Nephron (organoid): ENCODE results near the gene ERGIC1.

Experiments used
- H3K27ac Mint-ChIP-seq, 3 experiments: 2 replicates each; pipeline ENCODE4 v1.8.0; 2020; ENCODE audit warnings: mixed read lengths in 3 of 3, mild to moderate bottlenecking in 2 of 3, moderate library complexity in 1 of 3
- H3K27me3 Mint-ChIP-seq: 2 replicates; pipeline ENCODE4 v1.8.0; 2021; ENCODE audit warnings: low read depth, mild to moderate bottlenecking, moderate library complexity, mixed read lengths
- H3K36me3 Mint-ChIP-seq: 2 replicates; pipeline ENCODE4 v1.8.0; 2020; ENCODE audit warnings: low read depth, mixed read lengths
- H3K4me1 Mint-ChIP-seq: 2 replicates; pipeline ENCODE4 v1.8.0; 2020; ENCODE audit warnings: mixed read lengths
- H3K4me3 Mint-ChIP-seq, 3 experiments: 2 replicates each; pipeline ENCODE4 v1.8.0; 2020; ENCODE audit warnings: mild to moderate bottlenecking in 3 of 3, mixed read lengths in 3 of 3, moderate library complexity in 2 of 3
- H3K9me3 Mint-ChIP-seq: 2 replicates; pipeline ENCODE4 v1.8.0; 2020; ENCODE audit warnings: mixed read lengths
- TF ChIP-seq, protein P1 (sequence below), 3 experiments: fragments of 200-600 bp; sonication (generic); IDR thresholded peaks; one replicate each; pipeline ENCODE4 v1.5.0; 2021; ENCODE audit warnings: antibody characterized with exemption in 3 of 3; ENCODE audit not compliant: unreplicated experiment in 3 of 3

Gene ERGIC1

DNA sequence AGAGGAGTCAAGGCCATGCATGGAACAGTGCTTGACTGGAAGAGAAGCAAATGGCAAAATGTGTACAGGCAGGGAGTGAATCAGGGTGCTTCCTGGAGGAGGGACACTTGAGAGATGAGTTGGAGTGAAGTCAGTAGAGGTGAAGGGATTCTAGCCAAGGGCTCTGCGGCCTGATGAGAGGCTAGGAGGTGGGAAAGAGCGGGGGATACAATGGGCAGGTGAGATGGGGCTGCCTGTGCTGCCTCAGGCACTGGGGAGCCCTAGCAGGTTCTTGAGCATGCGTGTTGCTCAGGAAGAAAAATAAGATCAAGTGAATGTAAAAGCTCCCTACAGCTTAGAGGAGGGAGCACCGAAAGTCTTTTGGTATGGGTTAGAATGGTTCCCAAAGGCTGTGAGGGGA is 22.3 kb downstream of the ERGIC1 start:
- Mint-ChIP-seq H3K36me3 (peaks cover 5% of the 10 kb centered on the region), H3K27ac (peak overlapping the region in 2 of 3 experiments; percentile 3 to 21), H3K9me3 (no peaks in the 10 kb centered on the region), H3K4me1 (peaks cover 22% of the 10 kb centered on the region), H3K4me3 (no peak overlapping the region), H3K27me3 (no peaks in the 10 kb centered on the region)
- TF ChIP-seq, protein P1, sequence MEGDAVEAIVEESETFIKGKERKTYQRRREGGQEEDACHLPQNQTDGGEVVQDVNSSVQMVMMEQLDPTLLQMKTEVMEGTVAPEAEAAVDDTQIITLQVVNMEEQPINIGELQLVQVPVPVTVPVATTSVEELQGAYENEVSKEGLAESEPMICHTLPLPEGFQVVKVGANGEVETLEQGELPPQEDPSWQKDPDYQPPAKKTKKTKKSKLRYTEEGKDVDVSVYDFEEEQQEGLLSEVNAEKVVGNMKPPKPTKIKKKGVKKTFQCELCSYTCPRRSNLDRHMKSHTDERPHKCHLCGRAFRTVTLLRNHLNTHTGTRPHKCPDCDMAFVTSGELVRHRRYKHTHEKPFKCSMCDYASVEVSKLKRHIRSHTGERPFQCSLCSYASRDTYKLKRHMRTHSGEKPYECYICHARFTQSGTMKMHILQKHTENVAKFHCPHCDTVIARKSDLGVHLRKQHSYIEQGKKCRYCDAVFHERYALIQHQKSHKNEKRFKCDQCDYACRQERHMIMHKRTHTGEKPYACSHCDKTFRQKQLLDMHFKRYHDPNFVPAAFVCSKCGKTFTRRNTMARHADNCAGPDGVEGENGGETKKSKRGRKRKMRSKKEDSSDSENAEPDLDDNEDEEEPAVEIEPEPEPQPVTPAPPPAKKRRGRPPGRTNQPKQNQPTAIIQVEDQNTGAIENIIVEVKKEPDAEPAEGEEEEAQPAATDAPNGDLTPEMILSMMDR (IDR thresholded peaks at IDR 0.05; ENCODE audit: unreplicated experiment in 3 of 3) = no peak

DNA sequence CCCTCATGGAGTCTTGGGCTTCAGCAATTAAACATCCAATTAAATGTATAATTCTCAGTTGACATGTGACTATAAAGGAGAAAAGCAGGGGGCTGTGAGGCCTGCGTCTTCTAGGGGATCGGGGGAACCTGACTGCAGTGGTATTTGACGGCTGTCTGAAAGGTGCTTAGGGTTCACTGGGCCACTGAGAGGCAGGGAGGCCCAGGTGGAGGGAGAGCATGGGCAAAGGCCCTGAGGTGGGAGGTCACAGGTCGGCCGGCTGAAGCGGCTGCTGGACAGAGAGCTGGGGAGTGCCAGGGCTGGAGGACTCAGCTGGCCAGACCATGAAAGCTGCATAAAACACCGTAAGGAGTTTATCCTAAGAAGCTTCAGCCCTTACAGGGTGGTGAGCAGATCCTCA is 23.9 kb downstream of the ERGIC1 start:
- H3K27ac Mint-ChIP-seq = no peak overlapping the region

DNA sequence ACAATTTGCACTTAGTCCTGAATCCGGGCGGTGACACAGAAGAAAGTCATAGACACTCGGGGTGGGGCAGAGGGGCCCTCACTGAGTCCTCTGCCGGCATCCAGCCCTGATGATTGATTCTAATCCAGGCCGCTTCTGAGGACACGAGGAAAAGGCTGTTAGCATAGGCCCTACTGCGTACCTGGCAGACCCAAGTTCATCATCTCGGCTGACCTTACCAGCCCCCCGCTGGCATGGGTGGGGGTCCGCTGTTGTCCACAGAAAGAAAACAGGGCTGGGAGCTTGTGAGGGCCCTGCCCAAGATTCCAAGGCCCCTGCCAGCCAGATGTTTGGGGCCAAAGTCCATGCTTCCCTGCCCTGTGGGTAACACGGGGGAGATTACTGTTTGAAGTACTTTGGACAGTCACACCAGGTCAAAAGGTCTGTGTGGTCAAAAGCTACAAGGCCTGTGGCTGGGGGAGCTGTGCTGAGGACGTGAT is 24.5 kb downstream of the ERGIC1 start:
- peaks cover 21% of the 10 kb centered on the region for H3K4me1 Mint-ChIP-seq
- no peaks in the 10 kb centered on the region for H3K9me3 Mint-ChIP-seq
- H3K36me3 Mint-ChIP-seq = peaks cover 6% of the 10 kb centered on the region
- no peak overlapping the region for H3K27ac Mint-ChIP-seq
- H3K4me3 Mint-ChIP-seq = no peak overlapping the region
- TF ChIP-seq, protein P1 (IDR thresholded peaks at IDR 0.05; ENCODE audit: unreplicated experiment in 3 of 3) = no peak
- no peaks in the 10 kb centered on the region for H3K27me3 Mint-ChIP-seq

More for the DNA sequence above, 23.9 kb downstream of the ERGIC1 start:
- Mint-ChIP-seq H3K9me3 (no peaks in the 10 kb centered on the region), H3K36me3 (peaks cover 5% of the 10 kb centered on the region), H3K27me3 (no peaks in the 10 kb centered on the region), H3K4me3 (no peak overlapping the region), H3K4me1 (peaks cover 21% of the 10 kb centered on the region)
- TF ChIP-seq, protein P1 (IDR thresholded peaks at IDR 0.05; ENCODE audit: unreplicated experiment in 3 of 3) = no peak

DNA sequence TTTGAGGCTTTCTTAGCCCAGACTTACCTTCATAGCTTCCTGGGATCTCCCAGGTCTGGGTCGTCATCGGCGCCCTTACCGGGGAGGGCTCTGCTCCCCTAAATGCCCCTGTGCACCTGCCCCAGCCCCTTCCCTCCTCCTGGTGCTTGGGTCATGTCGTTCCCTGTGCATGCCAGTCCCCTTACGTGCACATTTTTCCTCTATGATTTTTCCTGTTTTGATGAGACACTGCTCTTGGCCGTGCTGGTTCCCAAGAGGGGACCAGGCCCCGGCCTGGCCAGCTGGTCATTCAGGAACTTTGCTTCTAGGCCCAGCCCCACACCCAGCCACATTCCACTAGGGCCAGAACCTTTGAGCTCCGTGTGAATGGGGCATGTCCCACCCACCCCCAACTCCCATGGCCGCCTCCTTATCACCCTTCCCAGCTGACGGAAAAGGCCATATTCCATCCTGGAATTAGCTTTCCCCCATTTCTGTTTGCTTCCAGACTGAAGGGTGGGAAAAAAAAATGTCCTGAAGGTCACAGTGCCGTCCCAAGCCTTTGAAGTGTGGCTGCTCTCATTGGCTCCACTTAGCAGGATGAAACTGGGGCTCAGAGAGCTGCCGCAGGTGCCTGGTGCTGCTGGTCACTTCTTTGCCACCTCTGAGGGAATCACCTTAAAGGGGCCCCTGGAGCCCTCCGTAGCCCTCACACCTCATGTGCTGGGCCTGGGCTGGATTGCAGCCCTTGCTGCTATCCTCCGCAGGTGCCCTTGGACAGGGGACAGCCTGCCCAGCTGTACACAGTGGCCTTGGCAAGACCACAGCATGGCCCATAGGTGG is 25.1 kb downstream of the ERGIC1 start:
- Mint-ChIP-seq H3K36me3 (peaks cover 8% of the 10 kb centered on the region), H3K27me3 (no peaks in the 10 kb centered on the region), H3K27ac (peak overlapping the region in 2 of 3 experiments; percentile 63 to 75), H3K9me3 (no peaks in the 10 kb centered on the region), H3K4me3 (no peak overlapping the region), H3K4me1 (peaks cover 21% of the 10 kb centered on the region)
- TF ChIP-seq, protein P1 (IDR thresholded peaks at IDR 0.05; ENCODE audit: unreplicated experiment in 3 of 3) = no peak

DNA sequence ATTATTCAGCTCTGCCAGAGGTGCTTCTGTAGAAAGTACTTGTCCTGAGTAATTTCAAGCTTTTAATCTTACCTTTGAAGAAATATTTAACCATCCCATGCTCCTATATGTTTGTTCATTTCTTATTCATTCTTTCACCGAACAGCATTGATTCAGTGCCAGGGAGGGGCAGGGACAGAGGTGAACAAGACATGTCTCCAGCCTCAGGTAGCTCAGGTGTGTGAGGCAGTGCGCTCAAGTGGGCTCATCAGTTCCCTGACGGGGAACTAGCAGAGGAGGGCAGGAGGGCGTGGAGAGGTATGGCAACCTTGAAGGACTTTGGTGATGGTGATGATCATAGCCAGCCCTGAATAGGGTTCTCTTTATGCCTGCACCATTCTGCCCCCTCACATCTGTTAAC is 25.9 kb downstream of the ERGIC1 start:
- Mint-ChIP-seq H3K36me3 (peaks cover 8% of the 10 kb centered on the region), H3K4me1 (peaks cover 21% of the 10 kb centered on the region), H3K27ac (peak overlapping the region; percentile 29 to 76 (median 62)), H3K9me3 (no peaks in the 10 kb centered on the region), H3K27me3 (no peaks in the 10 kb centered on the region), H3K4me3 (no peak overlapping the region)
- TF ChIP-seq, protein P1 (IDR thresholded peaks at IDR 0.05; ENCODE audit: unreplicated experiment in 3 of 3) = no peak
